ENCODE results near the gene MPIG6B.

Gene MPIG6B

GRCh38 chr6:31769684-31770371 lies 46.7 kb downstream of the MPIG6B start:
- DNase-seq = no peak

DNA sequence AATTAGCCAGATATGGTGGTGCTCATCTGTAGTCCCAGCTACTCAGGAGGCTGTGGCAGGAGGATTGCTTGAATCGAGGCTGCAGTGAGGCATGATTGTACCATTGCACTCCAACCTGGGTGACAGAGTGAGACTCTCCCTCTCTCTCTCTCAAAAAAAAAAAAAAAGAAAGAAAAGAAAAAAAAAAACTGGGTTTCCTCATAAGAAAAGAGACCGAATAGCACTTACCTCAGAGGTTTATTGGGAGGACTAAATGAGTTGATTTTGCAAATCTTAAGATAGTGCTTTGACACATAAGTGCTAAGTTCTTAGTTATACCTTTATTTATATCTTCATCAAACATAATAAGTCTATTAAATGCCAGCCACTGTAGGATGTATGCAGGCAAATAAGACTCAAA lies 47.7 kb downstream of the MPIG6B start:
- no peak for DNase-seq

- DNase-seq = no peak
Observed at GRCh38 chr6:31771992-31772358, 48.8 kb downstream of the MPIG6B start.

DNA sequence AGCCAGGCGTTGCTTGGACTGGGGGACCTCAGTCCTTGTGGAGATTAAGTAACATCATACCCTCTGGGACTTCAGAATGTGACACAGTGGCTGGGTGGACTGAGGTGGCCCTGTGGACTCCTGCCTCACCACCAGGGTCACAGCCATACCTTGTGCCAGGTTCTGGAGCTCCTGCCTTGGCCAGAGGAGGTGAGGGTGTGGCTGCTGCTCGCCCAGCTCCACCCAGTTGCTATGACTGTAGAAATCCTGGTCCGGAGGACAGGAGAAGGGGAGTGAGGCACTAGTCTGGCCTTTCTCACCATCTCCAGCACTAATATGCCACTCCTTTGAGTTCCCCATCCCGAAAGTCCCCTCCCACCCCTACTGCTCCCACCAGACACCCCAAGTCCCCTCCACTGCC lies 52.0 kb downstream of the MPIG6B start:
- no peak for DNase-seq

DNA sequence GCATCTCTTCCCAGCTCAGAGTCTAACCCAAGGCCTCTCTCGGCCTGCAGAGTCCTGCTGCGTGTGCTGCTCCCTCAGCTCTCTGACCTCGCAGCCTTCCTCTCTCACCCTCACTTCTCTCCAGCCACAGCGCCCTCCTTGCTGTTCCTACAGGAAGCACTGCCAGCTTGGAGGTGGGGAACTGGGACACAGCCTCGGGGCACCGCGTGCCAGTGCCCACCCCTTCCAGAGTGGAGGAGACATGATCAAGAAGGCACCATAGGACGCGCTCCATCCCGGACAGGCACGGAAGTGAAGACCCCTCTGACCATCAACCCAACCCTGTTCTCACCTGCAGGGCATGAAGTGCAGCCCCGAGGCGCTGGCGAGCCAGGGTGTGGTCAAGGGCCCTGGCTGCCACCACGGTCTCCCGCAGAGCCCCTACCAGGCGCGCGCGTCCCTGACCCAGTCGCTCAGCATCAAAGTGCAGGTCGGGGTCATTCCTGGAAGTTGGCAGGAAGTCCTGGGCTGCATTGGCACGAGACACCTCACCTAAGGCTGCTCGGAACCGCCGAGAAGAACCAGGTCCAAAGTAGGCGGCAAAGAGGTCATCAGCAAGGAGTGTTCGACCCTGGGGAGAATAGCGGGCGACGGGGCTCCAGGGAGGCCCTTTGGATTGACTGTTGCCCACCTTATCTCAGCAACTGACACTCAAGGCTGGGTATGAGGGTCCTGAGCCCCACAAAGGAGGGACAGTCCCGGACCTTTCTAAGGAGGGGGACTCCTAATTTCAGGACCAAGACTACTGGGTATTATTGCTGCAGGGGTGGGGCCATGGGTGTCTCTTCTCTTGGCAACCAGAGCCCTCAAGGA lies 52.7 kb downstream of the MPIG6B start:
- DNase-seq = no peak

Data from NCI-H1417 treated with DMSO at 0.1 percent for 48 hours (cell line).